OCI-M1 (cell line): ENCODE results near the gene DNAH1.

Experiments
- DNase-seq: peaks from one replicate; lab custom pipeline; 2025; lab: John Stamatoyannopoulos, UW

The DNAH1 gene

GRCh38 chr3:52434491-52435115, 118.5 kb downstream of the DNAH1 start:
- DNase-seq: no peak

DNA sequence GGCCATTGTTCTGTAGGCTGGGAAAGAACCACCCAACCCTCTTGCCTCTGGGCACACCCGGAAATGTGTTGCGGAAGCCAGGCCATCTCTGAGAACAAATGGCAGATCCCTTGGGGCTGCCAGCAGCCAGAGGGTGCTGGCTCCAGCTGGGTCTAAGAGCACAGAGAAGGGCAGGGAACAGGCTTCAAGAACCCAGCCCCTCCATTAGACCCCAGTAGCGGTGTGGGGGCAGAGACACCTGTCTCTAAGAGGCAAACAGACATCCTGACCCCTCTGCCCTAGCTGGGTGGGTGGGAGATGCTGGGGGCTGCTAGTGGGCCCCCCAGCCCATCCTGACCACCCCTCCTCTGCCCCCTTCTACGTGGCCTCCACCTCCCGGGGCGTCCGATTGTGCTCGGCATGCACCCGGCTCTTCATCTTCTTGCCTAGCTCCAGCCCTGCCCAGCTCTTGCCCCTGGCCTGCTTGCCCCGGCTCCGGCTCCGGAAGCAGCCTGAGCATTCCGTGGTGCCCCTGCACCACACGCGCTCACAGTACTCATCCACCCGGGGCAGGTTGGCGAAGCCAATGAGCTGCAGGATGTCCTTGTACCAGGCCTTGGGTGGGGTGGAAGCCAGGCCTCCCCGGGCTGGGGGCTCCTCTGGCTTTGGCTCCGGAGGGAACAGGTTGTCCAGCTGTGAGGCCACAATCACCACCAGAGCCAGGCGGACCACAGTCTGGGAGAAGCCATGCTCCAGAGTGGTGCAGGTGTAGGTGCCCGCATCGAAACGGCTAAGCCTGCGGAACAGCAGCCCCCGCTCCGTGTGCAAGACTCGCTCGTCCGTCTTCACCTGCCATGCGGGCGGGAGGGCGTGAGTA, 119.4 kb downstream of the DNAH1 start:
- no peak for DNase-seq

GRCh38 chr3:52436500-52437149, 120.5 kb downstream of the DNAH1 start:
- no peak for DNase-seq

- no peak for DNase-seq
Measured at GRCh38 chr3:52437326-52438103, 121.4 kb downstream of the DNAH1 start.

- no peak for DNase-seq
Measured at GRCh38 chr3:52438104-52438376, 121.9 kb downstream of the DNAH1 start.

- DNase-seq: no peak
Measured at GRCh38 chr3:52438579-52439425, 122.7 kb downstream of the DNAH1 start.

DNA sequence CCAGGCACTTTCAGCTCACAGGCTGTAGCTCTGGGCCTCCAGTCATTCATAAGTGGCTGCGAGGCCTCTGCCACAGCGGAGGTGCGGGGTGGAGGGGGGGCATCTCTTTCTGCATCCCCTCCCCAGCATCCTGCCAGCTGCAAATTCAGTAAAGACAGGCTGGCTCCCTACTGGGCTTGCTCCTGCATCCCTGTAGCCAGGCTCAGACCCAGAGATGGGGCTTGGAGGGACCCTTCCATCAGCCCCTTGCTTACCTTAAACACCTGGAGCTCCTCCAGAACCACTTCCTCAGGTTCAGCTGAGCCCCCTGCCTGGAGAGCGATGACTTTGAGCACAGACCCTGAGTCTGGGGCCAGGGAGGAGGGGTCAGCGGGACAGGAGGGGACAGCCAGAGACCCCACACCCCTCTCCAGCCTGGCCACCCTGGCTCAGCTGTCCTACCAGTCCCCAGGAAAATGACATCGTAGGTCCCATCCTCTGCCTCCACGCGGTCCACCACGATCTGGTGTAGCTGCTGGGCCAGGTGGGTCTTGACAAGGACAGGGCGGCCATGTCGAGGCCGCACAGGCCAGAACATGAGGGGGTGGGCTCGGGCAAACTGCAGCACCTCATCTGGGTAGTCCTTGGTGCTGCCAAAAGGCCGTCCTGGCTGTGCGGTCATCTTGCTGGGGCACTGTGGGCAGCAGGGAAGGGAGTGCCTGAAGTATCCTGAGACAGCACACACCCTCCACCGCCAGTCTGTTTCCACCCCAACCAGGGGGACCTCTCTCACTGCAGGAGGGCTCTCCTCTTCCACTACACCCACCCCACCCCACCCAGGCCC, 123.5 kb downstream of the DNAH1 start:
- DNase-seq: no peak

DNA sequence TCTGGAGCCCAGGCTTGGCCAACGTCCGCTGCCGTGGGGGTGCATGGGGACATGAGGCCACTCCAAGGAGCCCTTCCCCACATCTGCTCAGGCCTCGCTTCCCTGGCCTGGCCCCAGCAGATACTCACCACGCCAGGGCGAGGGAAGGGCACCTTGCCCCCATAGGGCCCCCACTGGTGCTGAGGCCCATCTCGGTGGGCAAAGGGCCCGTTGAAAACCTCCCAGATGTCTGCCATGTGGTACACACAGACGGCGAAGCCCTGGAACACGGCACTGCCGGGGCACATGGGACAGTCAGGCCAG, 124.1 kb downstream of the DNAH1 start:
- DNase-seq: no peak

- DNase-seq: no peak
Measured at GRCh38 chr3:52440671-52441070, 124.6 kb downstream of the DNAH1 start.

- DNase-seq: no peak
Measured at GRCh38 chr3:52441091-52441771, 125.1 kb downstream of the DNAH1 start.

DNA sequence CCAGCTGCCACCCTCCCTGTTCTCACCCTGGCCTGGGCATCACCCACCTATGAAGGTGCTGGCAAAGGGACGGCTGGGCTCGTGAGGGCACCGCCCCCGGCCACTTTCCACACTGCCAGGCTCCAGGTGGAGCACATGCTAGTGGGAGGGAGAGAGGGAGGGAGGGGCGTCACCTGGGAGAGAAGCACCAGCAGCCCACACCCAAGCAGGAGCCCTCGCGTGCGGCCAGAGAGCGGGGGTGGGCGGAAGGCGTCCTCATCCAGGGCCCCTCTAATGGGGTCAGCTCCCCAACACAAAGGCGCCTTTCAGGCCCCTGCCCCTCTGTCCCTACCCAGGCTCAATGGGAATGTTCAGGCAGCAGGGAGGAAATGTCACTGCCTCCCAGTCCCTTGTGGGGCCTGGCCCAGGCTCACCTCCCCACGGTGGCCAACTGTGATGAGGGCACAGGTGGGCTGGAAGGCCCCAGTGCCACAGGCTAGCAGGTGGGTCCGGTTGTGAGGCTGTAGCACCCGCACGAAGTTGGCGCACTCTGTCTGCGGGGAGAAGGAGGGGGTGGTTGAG, 125.7 kb downstream of the DNAH1 start:
- DNase-seq: no peak

- no peak for DNase-seq
Measured at GRCh38 chr3:52442409-52443267, 126.5 kb downstream of the DNAH1 start.

GRCh38 chr3:52443268-52443610, 127.1 kb downstream of the DNAH1 start:
- no peak for DNase-seq

DNA sequence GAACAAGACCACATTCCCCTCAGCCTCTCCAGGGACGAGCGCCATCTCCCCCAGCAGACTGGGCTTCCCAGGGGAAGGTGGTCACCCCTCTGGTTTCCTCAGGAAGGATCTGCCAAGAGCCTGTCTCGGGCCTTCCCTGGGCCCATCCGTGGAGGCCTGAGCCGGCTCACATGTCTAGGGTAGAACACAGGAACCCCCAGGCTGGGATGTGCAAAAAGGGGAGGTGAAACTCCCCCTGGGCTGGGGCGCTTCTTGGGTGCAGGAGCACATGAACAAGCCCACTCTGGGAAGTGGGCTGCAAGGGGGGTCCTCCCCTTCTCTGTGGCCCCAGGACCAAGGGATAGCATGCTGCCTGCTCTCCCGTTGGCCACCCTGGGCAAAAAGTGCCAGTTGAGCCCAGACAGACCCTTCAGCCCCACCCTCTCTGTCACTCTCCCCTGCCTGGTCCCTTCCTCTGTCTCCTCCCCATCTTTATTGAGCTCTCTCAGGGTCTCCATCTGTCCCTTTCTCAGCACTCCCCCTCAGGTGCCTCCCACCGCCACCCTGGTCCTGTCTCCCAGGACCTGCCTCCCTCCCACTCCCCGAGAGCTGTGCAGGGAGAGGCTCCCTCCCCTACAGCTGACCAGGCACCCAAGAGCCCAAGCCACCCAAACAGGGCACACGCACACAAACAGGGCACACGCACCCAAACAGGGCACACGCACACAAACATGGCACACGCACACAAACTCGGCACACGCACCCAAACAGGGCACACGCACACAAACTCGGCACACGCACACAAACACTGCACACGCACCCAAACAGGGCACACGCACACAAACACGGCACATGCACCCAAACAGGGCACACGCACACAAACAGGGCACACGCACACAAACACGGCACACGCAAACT, 127.9 kb downstream of the DNAH1 start:
- no peak for DNase-seq

DNA sequence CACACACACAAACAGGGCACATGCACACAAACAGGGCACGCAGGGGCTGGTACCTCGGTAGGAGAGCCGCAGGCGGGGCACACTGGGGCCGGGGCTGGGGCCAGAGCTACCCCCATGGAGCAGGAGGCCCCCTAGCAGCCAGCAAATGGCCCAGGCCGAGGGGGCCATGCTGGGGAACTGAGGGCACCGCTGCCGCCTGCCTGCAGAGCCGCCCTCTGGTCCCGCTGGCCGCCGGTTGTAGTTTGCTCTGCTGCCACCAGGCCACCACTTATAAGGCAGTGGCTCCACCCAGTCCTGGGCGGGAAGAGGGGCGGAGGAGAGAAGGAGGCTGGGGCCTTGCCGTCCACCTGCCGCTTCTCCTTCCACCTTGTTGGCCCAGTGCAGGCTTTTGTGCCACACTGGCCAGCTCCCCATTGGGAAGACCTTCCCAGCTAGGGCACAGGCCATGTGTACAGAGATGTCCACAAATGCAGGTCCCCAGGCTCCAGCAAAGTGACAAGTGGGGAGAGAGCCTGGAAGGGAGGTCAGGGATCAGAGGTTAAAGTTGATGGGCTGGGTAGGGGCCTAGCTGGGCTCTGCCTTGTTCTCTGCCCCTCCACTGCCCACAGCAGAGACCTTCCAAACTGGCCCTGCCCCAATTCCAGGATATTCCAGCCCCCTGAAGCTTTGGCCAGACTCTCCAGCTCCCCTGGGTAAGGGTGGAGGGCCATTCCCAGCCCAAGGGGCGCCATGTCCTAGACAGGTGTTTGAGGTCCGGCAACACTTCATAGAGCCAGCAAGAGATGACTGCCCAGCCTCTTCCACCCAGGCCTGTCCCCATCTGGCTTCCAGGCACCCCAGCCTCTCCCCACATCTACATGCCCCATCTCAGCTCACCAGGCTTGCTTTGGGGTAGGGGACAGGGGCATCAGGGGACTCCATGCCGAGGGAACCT, 129.0 kb downstream of the DNAH1 start, which contains the start of gene SEMA3G:
Gene SEMA3G, minus strand, starts transcription at position 244 of the 934 bp plus-strand sequence. Its CDS starts 76 bp downstream, at position 168.
- DNase-seq: peak; percentile 83

- no peak for DNase-seq
Measured at GRCh38 chr3:52446042-52446441, 129.9 kb downstream of the DNAH1 start.
